ENCODE measurements around the gene PLS1.

PLS1 gene

GRCh38 chr3:142622405-142622804 is 26.2 kb downstream of the PLS1 start:
- TF ChIP-seq CSRNP3 (CRISPR knock-in tag; IDR thresholded peaks at IDR 0.05) = no peak
- TF ChIP-seq TOX (CRISPR knock-in tag; IDR thresholded peaks at IDR 0.05; ENCODE audit: borderline replicate concordance) = no peak
- TF ChIP-seq PPARA (CRISPR knock-in tag; IDR thresholded peaks at IDR 0.05; ENCODE audit: borderline replicate concordance) = no peak
- no peak for TF ChIP-seq BACH2 (CRISPR knock-in tag; IDR thresholded peaks at IDR 0.05; ENCODE audit: borderline replicate concordance)
- no peak for TF ChIP-seq ZNF70 (CRISPR knock-in tag; IDR thresholded peaks at IDR 0.05)
- no peak for TF ChIP-seq ARNTL (CRISPR knock-in tag; IDR thresholded peaks at IDR 0.05; ENCODE audit: borderline replicate concordance, low read depth)
- TF ChIP-seq ZFP30 (CRISPR knock-in tag; IDR thresholded peaks at IDR 0.05) = no peak
- no peak for TF ChIP-seq PATZ1 (CRISPR knock-in tag; IDR thresholded peaks at IDR 0.05; ENCODE audit: borderline replicate concordance)
- TF ChIP-seq ESRRG (CRISPR knock-in tag; IDR thresholded peaks at IDR 0.05) = no peak
- TF ChIP-seq SNAI2 (CRISPR knock-in tag; IDR thresholded peaks at IDR 0.05) = no peak
- TF ChIP-seq, protein P1, sequence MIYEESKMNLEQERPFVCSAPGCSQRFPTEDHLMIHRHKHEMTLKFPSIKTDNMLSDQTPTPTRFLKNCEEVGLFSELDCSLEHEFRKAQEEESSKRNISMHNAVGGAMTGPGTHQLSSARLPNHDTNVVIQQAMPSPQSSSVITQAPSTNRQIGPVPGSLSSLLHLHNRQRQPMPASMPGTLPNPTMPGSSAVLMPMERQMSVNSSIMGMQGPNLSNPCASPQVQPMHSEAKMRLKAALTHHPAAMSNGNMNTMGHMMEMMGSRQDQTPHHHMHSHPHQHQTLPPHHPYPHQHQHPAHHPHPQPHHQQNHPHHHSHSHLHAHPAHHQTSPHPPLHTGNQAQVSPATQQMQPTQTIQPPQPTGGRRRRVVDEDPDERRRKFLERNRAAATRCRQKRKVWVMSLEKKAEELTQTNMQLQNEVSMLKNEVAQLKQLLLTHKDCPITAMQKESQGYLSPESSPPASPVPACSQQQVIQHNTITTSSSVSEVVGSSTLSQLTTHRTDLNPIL (CRISPR knock-in tag; IDR thresholded peaks at IDR 0.05; ENCODE audit: low read depth) = no peak
- TF ChIP-seq OSR1 (CRISPR knock-in tag; IDR thresholded peaks at IDR 0.05) = no peak
- no peak for TF ChIP-seq TSHZ2 (CRISPR knock-in tag; IDR thresholded peaks at IDR 0.05)
- no peak for TF ChIP-seq ZFP3 (CRISPR knock-in tag; IDR thresholded peaks at IDR 0.05)
- TF ChIP-seq ZNF8 (CRISPR knock-in tag; IDR thresholded peaks at IDR 0.05) = no peak
- TF ChIP-seq ZC3H10 (CRISPR knock-in tag; IDR thresholded peaks at IDR 0.05) = no peak
- no peak for ATAC-seq

- TF ChIP-seq ZC3H10 (CRISPR knock-in tag; IDR thresholded peaks at IDR 0.05) (no peak), ISL1 (CRISPR knock-in tag; IDR thresholded peaks at IDR 0.05) (no peak), SNAI2 (CRISPR knock-in tag; IDR thresholded peaks at IDR 0.05) (no peak), ZFP3 (CRISPR knock-in tag; IDR thresholded peaks at IDR 0.05) (no peak), TSHZ2 (CRISPR knock-in tag; IDR thresholded peaks at IDR 0.05) (no peak), ESRRG (CRISPR knock-in tag; IDR thresholded peaks at IDR 0.05) (no peak), ZNF565 (CRISPR knock-in tag; conservative IDR thresholded peaks at IDR 0.05; ENCODE audit: low read depth) (no peak), PPARA (CRISPR knock-in tag; IDR thresholded peaks at IDR 0.05; ENCODE audit: borderline replicate concordance) (no peak)
- TF ChIP-seq, protein P2, sequence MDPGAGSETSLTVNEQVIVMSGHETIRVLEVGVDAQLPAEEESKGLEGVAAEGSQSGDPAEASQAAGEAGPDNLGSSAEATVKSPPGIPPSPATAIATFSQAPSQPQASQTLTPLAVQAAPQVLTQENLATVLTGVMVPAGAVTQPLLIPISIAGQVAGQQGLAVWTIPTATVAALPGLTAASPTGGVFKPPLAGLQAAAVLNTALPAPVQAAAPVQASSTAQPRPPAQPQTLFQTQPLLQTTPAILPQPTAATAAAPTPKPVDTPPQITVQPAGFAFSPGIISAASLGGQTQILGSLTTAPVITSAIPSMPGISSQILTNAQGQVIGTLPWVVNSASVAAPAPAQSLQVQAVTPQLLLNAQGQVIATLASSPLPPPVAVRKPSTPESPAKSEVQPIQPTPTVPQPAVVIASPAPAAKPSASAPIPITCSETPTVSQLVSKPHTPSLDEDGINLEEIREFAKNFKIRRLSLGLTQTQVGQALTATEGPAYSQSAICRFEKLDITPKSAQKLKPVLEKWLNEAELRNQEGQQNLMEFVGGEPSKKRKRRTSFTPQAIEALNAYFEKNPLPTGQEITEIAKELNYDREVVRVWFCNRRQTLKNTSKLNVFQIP (CRISPR knock-in tag; IDR thresholded peaks at IDR 0.05; ENCODE audit: borderline replicate concordance, low read depth) = no peak
These were observed 27.0 kb downstream of the PLS1 start for GRCh38 chr3:142623194-142623593.

More at GRCh38 chr3:142623194-142623593, 27.0 kb downstream of the PLS1 start:
- ATAC-seq = no peak
